Measurements from ENCODE around the gene WIPF2.
"Not testable (repeated sequence)": the region's sequence is repeated elsewhere in the genome, so short reads cannot be mapped to it uniquely, and the experiment has no call there.

Gene WIPF2

GRCh38 chr17:40298726-40299125 is 79.6 kb downstream of the WIPF2 start:
- Histone ChIP-seq H3K9me2 (replicated peaks; ENCODE audit: insufficient read depth, low read length) (no peaks in the 10 kb centered on the region), H3K36me3 (ENCODE audit: low read length) (peaks cover 77% of the 10 kb centered on the region), H3K79me2 (ENCODE audit: insufficient read depth, low read length) (peaks cover 3% of the 10 kb centered on the region; the same call in 1 of the 2 replicates), H3K9ac (ENCODE audit: low read length) (no peak overlapping the region), H3K27me3 (ENCODE audit: low read length) (no peaks in the 10 kb centered on the region), H3K4me2 (ENCODE audit: low read depth, low read length, poor library complexity, severe bottlenecking) (no peak overlapping the region), H3K4me3 (ENCODE audit: insufficient read depth, low read length, poor library complexity, severe bottlenecking) (no peak overlapping the region), H2AFZ (ENCODE audit: low read depth, low read length, severe bottlenecking) (no peak overlapping the region), H3K9me3 (ENCODE audit: insufficient read depth, low read length) (no peaks in the 10 kb centered on the region), H3F3A (ENCODE audit: insufficient read depth) (peaks cover 22% of the 10 kb centered on the region; the same call in 1 of the 2 replicates), H4K20me1 (ENCODE audit: low read depth, low read length) (peaks cover 6% of the 10 kb centered on the region), H3K27ac (ENCODE audit: low read depth, low read length) (no peak overlapping the region)
- TF ChIP-seq CTCF (IDR thresholded peaks at IDR 0.05; ENCODE audit: insufficient read depth, low read length, poor library complexity, severe bottlenecking) (no peak), EZH2phosphoT487 (conservative IDR thresholded peaks at IDR 0.05; ENCODE audit: low read length) (no peak)

DNA sequence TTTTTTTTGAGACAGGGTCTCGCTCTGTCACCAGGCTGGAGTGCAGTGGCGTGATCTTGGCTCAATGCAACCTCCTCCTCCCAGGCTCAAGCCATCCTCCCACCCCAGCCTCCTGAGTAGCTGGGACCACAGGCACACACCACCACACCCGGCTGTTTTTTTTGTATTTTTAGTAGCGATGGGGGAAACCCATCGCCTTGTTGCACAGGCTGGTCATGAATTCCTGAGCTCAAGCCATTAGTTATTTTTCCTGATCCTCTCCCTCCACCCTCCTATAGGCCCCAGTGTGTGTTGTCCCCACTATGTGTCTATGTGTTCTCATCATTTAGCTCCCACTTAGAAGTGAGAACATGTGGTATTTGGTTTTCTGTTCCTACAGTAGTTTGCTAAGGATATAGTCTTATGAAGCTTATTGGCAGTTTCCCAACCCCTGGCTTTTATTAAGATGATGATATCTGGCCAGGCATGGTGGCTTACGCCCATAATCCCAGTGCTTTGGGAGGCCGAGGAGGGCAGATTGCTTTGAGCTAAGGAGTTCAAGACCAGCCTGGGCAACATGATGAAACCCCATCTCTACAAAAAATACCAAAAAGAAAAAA is 80.2 kb downstream of the WIPF2 start:
- Histone ChIP-seq H3F3A (ENCODE audit: insufficient read depth) (peaks cover 22% of the 10 kb centered on the region; the same call in 1 of the 2 replicates), H3K36me3 (ENCODE audit: low read length) (peaks cover 72% of the 10 kb centered on the region)
- H3K27me3 ChIP-seq (ENCODE audit: low read length); H3K4me2 ChIP-seq (ENCODE audit: low read depth, low read length, poor library complexity, severe bottlenecking); H3K9ac ChIP-seq (ENCODE audit: low read length); H3K9me2 ChIP-seq (replicated peaks; ENCODE audit: insufficient read depth, low read length); H3K79me2 ChIP-seq (ENCODE audit: insufficient read depth, low read length); H3K9me3 ChIP-seq (ENCODE audit: insufficient read depth, low read length); H3K4me3 ChIP-seq (ENCODE audit: insufficient read depth, low read length, poor library complexity, severe bottlenecking); H4K20me1 ChIP-seq (ENCODE audit: low read depth, low read length); H3K27ac ChIP-seq (ENCODE audit: low read depth, low read length); H2AFZ ChIP-seq (ENCODE audit: low read depth, low read length, severe bottlenecking): not testable (repeated sequence)

DNA sequence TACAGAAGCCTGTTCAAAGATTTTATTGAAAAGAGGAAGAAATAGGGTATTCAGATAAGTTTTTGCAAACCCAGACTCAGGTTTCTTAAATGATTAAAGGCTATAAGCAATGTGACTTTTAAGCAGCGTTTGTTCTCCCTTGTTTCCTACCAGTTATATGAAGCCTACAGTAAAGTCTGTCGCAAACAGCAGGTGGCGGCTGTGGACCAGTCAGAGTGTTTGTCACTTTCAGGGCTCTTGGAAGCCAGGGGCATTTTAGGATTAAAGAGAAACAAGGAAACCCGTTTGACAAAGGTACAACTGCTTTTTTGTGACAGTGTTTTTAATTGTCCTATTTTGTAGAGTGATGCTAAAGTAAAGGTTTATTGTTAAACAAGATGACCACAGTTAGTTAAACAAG is 82.2 kb downstream of the WIPF2 start:
- Histone ChIP-seq H3K27ac (ENCODE audit: low read depth, low read length) (no peak overlapping the region), H3K79me2 (ENCODE audit: insufficient read depth, low read length) (no peaks in the 10 kb centered on the region), H3K27me3 (ENCODE audit: low read length) (no peaks in the 10 kb centered on the region), H3K9ac (ENCODE audit: low read length) (no peak overlapping the region), H3K9me3 (ENCODE audit: insufficient read depth, low read length) (no peaks in the 10 kb centered on the region), H2AFZ (ENCODE audit: low read depth, low read length, severe bottlenecking) (no peak overlapping the region), H4K20me1 (ENCODE audit: low read depth, low read length) (peaks cover 7% of the 10 kb centered on the region), H3K9me2 (replicated peaks; ENCODE audit: insufficient read depth, low read length) (no peaks in the 10 kb centered on the region), H3K36me3 (ENCODE audit: low read length) (peaks cover 54% of the 10 kb centered on the region), H3K4me3 (ENCODE audit: insufficient read depth, low read length, poor library complexity, severe bottlenecking) (no peak overlapping the region), H3F3A (ENCODE audit: insufficient read depth) (peaks cover 13% of the 10 kb centered on the region; the same call in 1 of the 2 replicates), H3K4me2 (ENCODE audit: low read depth, low read length, poor library complexity, severe bottlenecking) (no peak overlapping the region)
- TF ChIP-seq EZH2phosphoT487 (conservative IDR thresholded peaks at IDR 0.05; ENCODE audit: low read length) = no peak
- TF ChIP-seq CTCF (IDR thresholded peaks at IDR 0.05; ENCODE audit: insufficient read depth, low read length, poor library complexity, severe bottlenecking) = no peak

- Histone ChIP-seq H3K36me3 (ENCODE audit: low read length) (peaks cover 40% of the 10 kb centered on the region), H3F3A (ENCODE audit: insufficient read depth) (peaks cover 13% of the 10 kb centered on the region; the same call in 1 of the 2 replicates), H3K4me3 (ENCODE audit: insufficient read depth, low read length, poor library complexity, severe bottlenecking) (no peak overlapping the region), H3K9ac (ENCODE audit: low read length) (no peak overlapping the region), H4K20me1 (ENCODE audit: low read depth, low read length) (peaks cover 7% of the 10 kb centered on the region; the same call in 1 of the 2 replicates), H3K79me2 (ENCODE audit: insufficient read depth, low read length) (no peaks in the 10 kb centered on the region), H3K27me3 (ENCODE audit: low read length) (no peaks in the 10 kb centered on the region), H3K9me3 (ENCODE audit: insufficient read depth, low read length) (no peaks in the 10 kb centered on the region), H2AFZ (ENCODE audit: low read depth, low read length, severe bottlenecking) (no peak overlapping the region), H3K9me2 (replicated peaks; ENCODE audit: insufficient read depth, low read length) (no peaks in the 10 kb centered on the region), H3K27ac (ENCODE audit: low read depth, low read length) (no peak overlapping the region), H3K4me2 (ENCODE audit: low read depth, low read length, poor library complexity, severe bottlenecking) (no peak overlapping the region)
- TF ChIP-seq CTCF (IDR thresholded peaks at IDR 0.05; ENCODE audit: insufficient read depth, low read length, poor library complexity, severe bottlenecking) (peak; percentile 69), EZH2phosphoT487 (conservative IDR thresholded peaks at IDR 0.05; ENCODE audit: low read length) (no peak)
Measured at GRCh38 chr17:40303009-40303657, 84.0 kb downstream of the WIPF2 start.
